SK-N-MC (cell line): Measurements from ENCODE around the gene ZSCAN22.

Source experiments
- DNase-seq: peaks from one replicate; pipeline ENCODE4 v3.0.0-alpha.2; 2011; ENCODE audit warnings: low read depth, low spot score
- H3K27ac ChIP-seq: fragments of 200-600 bp; sonication (generic); 2 replicates; pipeline ENCODE4 v1.5.1; 2016; ENCODE audit warnings: mixed run types
- H3K36me3 ChIP-seq: fragments of 200-600 bp; sonication (generic); 2 replicates; pipeline ENCODE4 v1.6.1; 2017; ENCODE audit warnings: antibody characterized with exemption, low read length, mixed read lengths; ENCODE audit not compliant: insufficient read depth
- H3K4me3 ChIP-seq: fragments of 200-600 bp; sonication (generic); 2 replicates; pipeline ENCODE4 v1.5.1; 2016
- H3K9ac ChIP-seq: fragments of 200-600 bp; sonication (generic); 2 replicates; pipeline ENCODE4 v1.8.0; 2017; ENCODE audit warnings: mixed run types, mixed read lengths; ENCODE audit not compliant: insufficient read length
- H3K9me3 ChIP-seq: fragments of 200-600 bp; sonication (generic); 2 replicates; pipeline ENCODE4 v1.6.1; 2017; ENCODE audit warnings: low read depth, mild to moderate bottlenecking, antibody characterized with exemption, low read length, moderate library complexity, mixed read lengths
- EZH2 ChIP-seq: fragments of 200-600 bp; sonication (generic); IDR thresholded peaks from one replicate; pipeline ENCODE4 v1.6.1; 2017; ENCODE audit warnings: antibody characterized with exemption
- FOXP2 ChIP-seq: optimal IDR thresholded peaks from 2 replicates; pipeline ENCODE3; 2011; ENCODE audit warnings: mild to moderate bottlenecking, moderate library complexity; ENCODE audit not compliant: insufficient read depth; ENCODE audit errors: extremely low read length, control extremely low read depth
- POLR2AphosphoS5 ChIP-seq: IDR thresholded peaks from 2 replicates; pipeline ENCODE4 v1.6.1; 2012; ENCODE audit warnings: mild to moderate bottlenecking, low read depth, low read length, borderline replicate concordance

Gene ZSCAN22

GRCh38 chr19:58311345-58311865, 15.4 kb upstream of the ZSCAN22 start:
- TF ChIP-seq POLR2AphosphoS5 (no peak), EZH2 (no peak), FOXP2 (no peak)
- Histone ChIP-seq H3K4me3 (no peak overlapping the region), H3K27ac (no peak overlapping the region), H3K9me3 (no peaks in the 10 kb centered on the region), H3K36me3 (peaks cover 76% of the 10 kb centered on the region), H3K9ac (no peak overlapping the region)
- no peak for DNase-seq

DNA sequence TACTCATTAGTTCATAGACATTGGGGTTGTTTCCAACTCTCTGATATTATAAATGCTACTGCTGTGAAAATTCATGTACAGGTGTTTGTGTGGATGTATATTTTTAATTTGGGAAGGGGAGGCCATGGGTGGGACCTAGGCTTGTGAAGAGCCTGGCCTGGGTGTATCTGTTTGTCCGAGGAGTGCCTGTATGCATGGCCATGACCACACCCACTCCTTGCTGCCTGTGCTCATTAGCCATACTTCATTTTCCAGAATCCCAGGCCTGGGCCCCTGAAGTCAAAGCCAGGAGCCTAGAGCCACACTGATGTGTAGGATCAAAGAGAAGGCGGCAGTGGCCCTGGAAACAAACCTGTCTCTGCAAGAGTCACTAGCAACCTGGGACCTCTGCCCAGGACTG, 11.2 kb upstream of the ZSCAN22 start:
- H3K36me3 ChIP-seq, result peaks cover 38% of the 10 kb centered on the region
- no peak overlapping the region for H3K4me3 ChIP-seq
- no peak for TF ChIP-seq EZH2
- TF ChIP-seq FOXP2, result no peak
- no peak for TF ChIP-seq POLR2AphosphoS5
- no peak for DNase-seq
- no peak overlapping the region for H3K27ac ChIP-seq
- no peak overlapping the region for H3K9ac ChIP-seq
- no peaks in the 10 kb centered on the region for H3K9me3 ChIP-seq

- Histone ChIP-seq H3K36me3 (peaks cover 23% of the 10 kb centered on the region), H3K9ac (no peak overlapping the region), H3K9me3 (no peaks in the 10 kb centered on the region), H3K4me3 (no peak overlapping the region), H3K27ac (no peak overlapping the region)
- DNase-seq, result peak; percentile 34
- no peak for TF ChIP-seq POLR2AphosphoS5
- no peak for TF ChIP-seq FOXP2
- no peak for TF ChIP-seq EZH2
Observed at GRCh38 chr19:58317476-58318072, 9.2 kb upstream of the ZSCAN22 start.

- Histone ChIP-seq H3K36me3 (peaks cover 17% of the 10 kb centered on the region), H3K4me3 (no peak overlapping the region), H3K9me3 (no peaks in the 10 kb centered on the region), H3K9ac (no peak overlapping the region), H3K27ac (no peak overlapping the region)
- TF ChIP-seq EZH2, result no peak
- DNase-seq, result no peak
Observed at GRCh38 chr19:58318297-58318696, 8.5 kb upstream of the ZSCAN22 start.

- DNase-seq, result no peak
- Histone ChIP-seq H3K36me3 (peaks cover 10% of the 10 kb centered on the region), H3K4me3 (no peak overlapping the region), H3K27ac (no peak overlapping the region), H3K9me3 (no peaks in the 10 kb centered on the region), H3K9ac (no peak overlapping the region)
- no peak for TF ChIP-seq POLR2AphosphoS5
- TF ChIP-seq EZH2, result no peak
- TF ChIP-seq FOXP2, result no peak
Observed at GRCh38 chr19:58319241-58319640, 7.6 kb upstream of the ZSCAN22 start.

GRCh38 chr19:58325311-58326022, 1.3 kb upstream of the ZSCAN22 start:
- DNase-seq, result no peak
- TF ChIP-seq POLR2AphosphoS5 (no peak), FOXP2 (no peak), EZH2 (no peak)
- Histone ChIP-seq H3K4me3 (peak overlapping the region; percentile 99), H3K9ac (peak overlapping the region; percentile 85), H3K9me3 (no peaks in the 10 kb centered on the region), H3K36me3 (no peaks in the 10 kb centered on the region), H3K27ac (no peak overlapping the region)

GRCh38 chr19:58326501-58326913, 287 bp upstream of the ZSCAN22 start:
- Histone ChIP-seq H3K9me3 (no peaks in the 10 kb centered on the region), H3K4me3 (peak overlapping the region; percentile 99), H3K9ac (peak overlapping the region; percentile 85), H3K27ac (no peak overlapping the region), H3K36me3 (no peaks in the 10 kb centered on the region)
- TF ChIP-seq FOXP2, result no peak
- 0 out of 2 replicates have a peak, but pooled peaks have one; percentile 80 for TF ChIP-seq POLR2AphosphoS5
- no peak for TF ChIP-seq EZH2
- peak; percentile 20 for DNase-seq

GRCh38 chr19:58328999-58329398, 2.2 kb downstream of the ZSCAN22 start:
- no peak for DNase-seq
- Histone ChIP-seq H3K9ac (no peak overlapping the region), H3K9me3 (no peaks in the 10 kb centered on the region)

More at GRCh38 chr19:58328999-58329398, 2.2 kb downstream of the ZSCAN22 start:
- Histone ChIP-seq H3K27ac (no peak overlapping the region), H3K4me3 (no peak overlapping the region), H3K36me3 (no peaks in the 10 kb centered on the region)
- TF ChIP-seq EZH2 (no peak), FOXP2 (no peak), POLR2AphosphoS5 (no peak)
